GM12891 (cell line): Measurements from ENCODE around the gene KCNJ8.

Source experiments
- PAX5 ChIP-seq: IDR thresholded peaks from 2 replicates; pipeline ENCODE4 v1.6.1; 2011; ENCODE audit warnings: low read length, moderate library complexity, mild to moderate bottlenecking; ENCODE audit not compliant: insufficient read depth, severe bottlenecking
- POLR2A ChIP-seq: IDR thresholded peaks from 2 replicates; pipeline ENCODE4 v1.6.1; 2011; ENCODE audit warnings: low read depth, low read length, control low read depth
- POLR2AphosphoS5 ChIP-seq: IDR thresholded peaks from 2 replicates; pipeline ENCODE4 v1.6.1; 2011; ENCODE audit warnings: low read depth, low read length, control low read depth
- POU2F2 ChIP-seq: IDR thresholded peaks from 2 replicates; pipeline ENCODE4 v1.6.1; 2011; ENCODE audit warnings: low read depth, mild to moderate bottlenecking, control low read depth, low read length, moderate library complexity
- SPI1 ChIP-seq: IDR thresholded peaks from 2 replicates; pipeline ENCODE4 v1.6.1; 2011; ENCODE audit warnings: low read depth, low read length, control low read depth
- TAF1 ChIP-seq: IDR thresholded peaks from 2 replicates; pipeline ENCODE4 v1.6.1; 2011; ENCODE audit warnings: low read depth, low read length, control low read depth

DNA sequence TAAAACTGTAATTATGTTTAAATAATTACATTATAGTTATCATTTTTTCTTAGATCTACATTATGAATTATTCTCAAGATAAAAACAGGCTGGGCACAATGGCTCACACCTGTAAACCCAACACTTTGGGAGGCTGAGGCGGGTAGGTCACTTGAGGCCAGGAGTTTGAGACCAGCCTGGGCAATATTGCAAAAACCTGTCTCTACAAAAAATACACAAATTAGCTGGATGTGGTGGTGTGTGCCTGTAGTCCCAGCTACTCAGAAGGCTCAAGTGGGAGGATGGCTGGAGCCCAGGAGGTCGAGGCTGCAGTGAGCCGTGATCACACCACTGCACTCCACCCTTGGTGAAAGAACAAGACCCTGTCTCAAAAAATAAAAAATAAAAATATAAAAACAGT, 40.3 kb upstream of the KCNJ8 start:
- TF ChIP-seq SPI1 (no peak), POLR2AphosphoS5 (no peak), POLR2A (no peak), TAF1 (no peak), POU2F2 (no peak), PAX5 (no peak)
